Stimulated activated CD8-positive, alpha-beta memory T cell treated with anti-CD3 and anti-CD28 coated beads, Interleukin-4, amount 100 ng/mL, for 48 hours (primary cell): ENCODE data around the gene TRIOBP.

Source experiments
- DNase-seq: peaks from one replicate; pipeline ENCODE4 v3.0.0-alpha.2; 2020

The TRIOBP gene

GRCh38 chr22:37672206-37672919, 24.5 kb upstream of the TRIOBP start:
- no peak for DNase-seq

- peak; percentile 50 for DNase-seq
Measured at GRCh38 chr22:37672920-37673455, 23.9 kb upstream of the TRIOBP start.

- DNase-seq, result no peak
Measured at GRCh38 chr22:37674248-37674647, 22.6 kb upstream of the TRIOBP start.

GRCh38 chr22:37674951-37675929, 21.6 kb upstream of the TRIOBP start, which contains the start of gene LGALS1:
LGALS1 (plus strand) TSS chr22:37675636; CDS start chr22:37675703, 67 bp downstream.
- peak; percentile 88 for DNase-seq

- DNase-seq, result peak; percentile 54
Measured at GRCh38 chr22:37675930-37676735, 20.7 kb upstream of the TRIOBP start.

- peak; percentile 95 for DNase-seq
Measured at GRCh38 chr22:37676736-37677492, 19.9 kb upstream of the TRIOBP start.

- no peak for DNase-seq
Measured at GRCh38 chr22:37677493-37677974, 19.3 kb upstream of the TRIOBP start.

GRCh38 chr22:37678372-37678771, 18.5 kb upstream of the TRIOBP start:
- DNase-seq, result no peak

GRCh38 chr22:37679670-37680069, 17.2 kb upstream of the TRIOBP start:
- no peak for DNase-seq

GRCh38 chr22:37680191-37680851, 16.5 kb upstream of the TRIOBP start:
- no peak for DNase-seq

GRCh38 chr22:37681001-37681424, 15.8 kb upstream of the TRIOBP start:
- no peak for DNase-seq

GRCh38 chr22:37681556-37682049, 15.2 kb upstream of the TRIOBP start:
- peak; percentile 83 for DNase-seq

- no peak for DNase-seq
Measured at GRCh38 chr22:37684803-37685615, 11.8 kb upstream of the TRIOBP start.

- peak; percentile 85 for DNase-seq
Measured at GRCh38 chr22:37686002-37686982, 10.6 kb upstream of the TRIOBP start, which contains the start of gene NOL12. NOL12 (plus strand) TSS chr22:37686343; CDS start chr22:37686393, 50 bp downstream.

- DNase-seq, result no peak
Measured at GRCh38 chr22:37690407-37690806, 6.4 kb upstream of the TRIOBP start.

- DNase-seq, result no peak
Measured at GRCh38 chr22:37690901-37691504, 5.8 kb upstream of the TRIOBP start.

GRCh38 chr22:37692627-37693285, 4.1 kb upstream of the TRIOBP start:
- DNase-seq, result no peak
